ENCODE data around the gene SPDL1. TPM values are rescaled to one million over a fixed set of nuclear protein-coding genes. Genes with fewer than 3 reads are reported as not detected.

Gene SPDL1
- total and polyA plus RNA-seq, 4 experiments from 2014 or later = 1.3 to 12.2 (median 9.5) TPM

- peak within 1 kb of the TSS; percentile 93 to 97 (median 94) for H3K27ac Mint-ChIP-seq
- H3K9me3 ChIP-seq (ENCODE audit: control insufficient read depth in 1 of 2, low read length in 2 of 2) = no peaks in the 10 kb centered on the region
- H3K36me3 Mint-ChIP-seq = peaks cover 41 to 44% of the 10 kb centered on the region in 2 donors
- intact Hi-C loops (cut with micrococcal nuclease) = loop anchor here (1.0 kb wide), 2 partner anchors 12 to 54 kb away; partner anchors contain the start of gene SPDL1
- ChIA-PET CTCF (ENCODE audit: partially characterized antibody) (interaction anchor here (0.6 to 1.7 kb wide), 4 partner anchors 11 to 216 kb away, joined by 4 to 5 read pairs (median 4); partner anchors contain the start of gene SPDL1), POLR2A (ENCODE audit: partially characterized antibody) (interaction anchor here (0.6 to 3.3 kb wide), 11 partner anchors 11 to 642 kb away, joined by 3 to 21 read pairs (median 5); partner anchors contain the start of gene SPDL1)
- H3K9me3 Mint-ChIP-seq = peaks cover 0 to 9% (median 2%) of the 10 kb centered on the region in 8 donors
- H3K27me3 Mint-ChIP-seq = no peaks in the 10 kb centered on the region
- H3K4me3 ChIP-seq (ENCODE audit: low read length in 2 of 2) = peak within 1 kb of the TSS; percentile 71 to 80
- no peaks in the 10 kb centered on the region for H3K36me3 ChIP-seq (ENCODE audit: insufficient read depth, low read length)
- H3K4me1 ChIP-seq (ENCODE audit: insufficient read depth, low read length) = peaks cover 50% of the 10 kb centered on the region
- peak; percentile 61 to 82 (median 66) for DNase-seq
- H3K27ac ChIP-seq (ENCODE audit: low read depth, low read length) = peak within 1 kb of the TSS; percentile 82
- H3K4me1 Mint-ChIP-seq = peaks cover 37 to 55% (median 45%) of the 10 kb centered on the region in 4 donors
- H3K4me3 Mint-ChIP-seq = peak within 1 kb of the TSS; percentile 91 to 96 (median 94)
- H3K27me3 ChIP-seq (ENCODE audit: insufficient read depth, low read length) = no peaks in the 10 kb centered on the region
Observed at GRCh38 chr5:169637085-169637548, 53.5 kb downstream of the SPDL1 start, which contains the start of gene DOCK2. Gene DOCK2 (plus strand): TSS chr5:169637275. CDS start chr5:169637327, 52 bp downstream.

GRCh38 chr5:169637549-169638121 lies 54.1 kb downstream of the SPDL1 start:
- Mint-ChIP-seq H3K4me3 (peak overlapping the region; percentile 84 to 96 (median 92)), H3K27ac (peak overlapping the region; percentile 92 to 97 (median 94)), H3K4me1 (peaks cover 40 to 60% (median 49%) of the 10 kb centered on the region in 4 donors), H3K36me3 (peaks cover 42 to 46% of the 10 kb centered on the region in 2 donors), H3K27me3 (no peaks in the 10 kb centered on the region), H3K9me3 (peaks cover 0 to 9% (median 2%) of the 10 kb centered on the region in 8 donors)
- Histone ChIP-seq H3K4me1 (ENCODE audit: insufficient read depth, low read length) (peaks cover 55% of the 10 kb centered on the region), H3K27ac (ENCODE audit: low read depth, low read length) (peak overlapping the region; percentile 82), H3K9me3 (ENCODE audit: control insufficient read depth in 1 of 2, low read length in 2 of 2) (no peaks in the 10 kb centered on the region), H3K36me3 (ENCODE audit: insufficient read depth, low read length) (no peaks in the 10 kb centered on the region), H3K4me3 (ENCODE audit: low read length in 2 of 2) (peak overlapping the region; percentile 71 to 80), H3K27me3 (ENCODE audit: insufficient read depth, low read length) (no peaks in the 10 kb centered on the region)
- DNase-seq = peak; percentile 69 to 85 (median 76)
- ChIA-PET CTCF (ENCODE audit: partially characterized antibody) (interaction anchor here (0.6 to 1.7 kb wide), 4 partner anchors 11 to 216 kb away, joined by 4 to 5 read pairs (median 4); partner anchors contain the start of gene SPDL1), POLR2A (ENCODE audit: partially characterized antibody) (interaction anchor here (0.8 to 3.3 kb wide), 10 partner anchors 10 to 624 kb away, joined by 3 to 21 read pairs (median 6); partner anchors contain the start of gene SPDL1)
- intact Hi-C loops (cut with micrococcal nuclease) = loop anchor here (1.0 to 2.0 kb wide), 3 partner anchors 12 to 1059 kb away; partner anchors contain the start of genes PANK3 and SPDL1

- Histone ChIP-seq H3K9me3 (ENCODE audit: control insufficient read depth in 1 of 2, low read length in 2 of 2) (no peaks in the 10 kb centered on the region), H3K4me1 (ENCODE audit: insufficient read depth, low read length) (peaks cover 74% of the 10 kb centered on the region), H3K36me3 (ENCODE audit: insufficient read depth, low read length) (peaks cover under 1% of the 10 kb centered on the region), H3K27ac (ENCODE audit: low read depth, low read length) (no peak overlapping the region), H3K4me3 (ENCODE audit: low read length in 2 of 2) (no peak overlapping the region), H3K27me3 (ENCODE audit: insufficient read depth, low read length) (no peaks in the 10 kb centered on the region)
- no peak for DNase-seq
- Mint-ChIP-seq H3K27me3 (no peaks in the 10 kb centered on the region), H3K9me3 (peaks cover 0 to 4% (median 0%) of the 10 kb centered on the region in 8 donors), H3K36me3 (peaks cover 53 to 64% of the 10 kb centered on the region in 2 donors), H3K4me1 (peaks cover 64 to 89% (median 78%) of the 10 kb centered on the region in 4 donors), H3K4me3 (peak overlapping the region in 3 of 8 donors; percentile 22 to 44 (median 28)), H3K27ac (peak overlapping the region in 3 of 7 donors; percentile 37 to 94 (median 43))
- intact Hi-C loops (cut with micrococcal nuclease) = no loop called here
- POLR2A ChIA-PET (ENCODE audit: partially characterized antibody) = no interaction called here
- CTCF ChIA-PET (ENCODE audit: partially characterized antibody) = no interaction called here
Observed at GRCh38 chr5:169641253-169641652, 57.7 kb downstream of the SPDL1 start.

GRCh38 chr5:169646856-169647255 lies 63.3 kb downstream of the SPDL1 start:
- Histone ChIP-seq H3K36me3 (ENCODE audit: insufficient read depth, low read length) (peaks cover 4% of the 10 kb centered on the region), H3K27me3 (ENCODE audit: insufficient read depth, low read length) (no peaks in the 10 kb centered on the region), H3K4me1 (ENCODE audit: insufficient read depth, low read length) (peaks cover 84% of the 10 kb centered on the region), H3K27ac (ENCODE audit: low read depth, low read length) (no peak overlapping the region), H3K9me3 (ENCODE audit: control insufficient read depth in 1 of 2, low read length in 2 of 2) (no peaks in the 10 kb centered on the region), H3K4me3 (ENCODE audit: low read length in 2 of 2) (no peak overlapping the region)
- H3K9me3 Mint-ChIP-seq = no peaks in the 10 kb centered on the region
- peaks cover 84 to 97% (median 90%) of the 10 kb centered on the region in 4 donors for H3K4me1 Mint-ChIP-seq
- CTCF ChIA-PET (ENCODE audit: partially characterized antibody) = no interaction called here
- H3K27me3 Mint-ChIP-seq = no peaks in the 10 kb centered on the region
- peak overlapping the region in 6 of 7 donors; percentile 31 to 93 (median 42) for H3K27ac Mint-ChIP-seq
- peaks cover 15 to 44% of the 10 kb centered on the region in 2 donors for H3K36me3 Mint-ChIP-seq
- intact Hi-C loops (cut with micrococcal nuclease) = no loop called here
- POLR2A ChIA-PET (ENCODE audit: partially characterized antibody) = interaction anchor here (3.8 kb wide), 1 partner anchor 9 kb away, joined by 21 read pairs; the partner anchor contains the start of gene DOCK2
- peak overlapping the region in 5 of 8 donors; percentile 18 to 81 (median 68) for H3K4me3 Mint-ChIP-seq
- DNase-seq = no peak

GRCh38 chr5:169647566-169647965 lies 64.0 kb downstream of the SPDL1 start:
- Mint-ChIP-seq H3K4me1 (peaks cover 86 to 97% (median 91%) of the 10 kb centered on the region in 4 donors), H3K27ac (peak overlapping the region; percentile 36 to 98 (median 73)), H3K36me3 (peaks cover 12 to 43% of the 10 kb centered on the region in 2 donors), H3K4me3 (peak overlapping the region in 7 of 8 donors; percentile 18 to 81 (median 57)), H3K27me3 (no peaks in the 10 kb centered on the region), H3K9me3 (no peaks in the 10 kb centered on the region)
- intact Hi-C loops (cut with micrococcal nuclease) = no loop called here
- Histone ChIP-seq H3K27me3 (ENCODE audit: insufficient read depth, low read length) (no peaks in the 10 kb centered on the region), H3K36me3 (ENCODE audit: insufficient read depth, low read length) (peaks cover 4% of the 10 kb centered on the region), H3K27ac (ENCODE audit: low read depth, low read length) (no peak overlapping the region), H3K9me3 (ENCODE audit: control insufficient read depth in 1 of 2, low read length in 2 of 2) (no peaks in the 10 kb centered on the region), H3K4me1 (ENCODE audit: insufficient read depth, low read length) (peaks cover 84% of the 10 kb centered on the region), H3K4me3 (ENCODE audit: low read length in 2 of 2) (no peak overlapping the region)
- POLR2A ChIA-PET (ENCODE audit: partially characterized antibody) = interaction anchor here (3.8 kb wide), 1 partner anchor 10 kb away, joined by 21 read pairs; the partner anchor contains the start of gene DOCK2
- no peak for DNase-seq
- CTCF ChIA-PET (ENCODE audit: partially characterized antibody) = interaction anchor here (1.2 kb wide), 1 partner anchor 10 kb away, joined by 4 read pairs; the partner anchor contains the start of gene DOCK2

GRCh38 chr5:169648725-169649310 lies 65.2 kb downstream of the SPDL1 start:
- no peak for DNase-seq
- Mint-ChIP-seq H3K4me3 (peak overlapping the region in 7 of 8 donors; percentile 43 to 85 (median 68)), H3K27me3 (no peaks in the 10 kb centered on the region), H3K9me3 (no peaks in the 10 kb centered on the region), H3K36me3 (peaks cover 5 to 42% of the 10 kb centered on the region in 2 donors), H3K27ac (peak overlapping the region; percentile 48 to 98 (median 92)), H3K4me1 (peaks cover 84 to 100% (median 93%) of the 10 kb centered on the region in 4 donors)
- ChIA-PET POLR2A (ENCODE audit: partially characterized antibody) (interaction anchor here (1.2 to 3.8 kb wide), 3 partner anchors 9 to 65 kb away, joined by 3 to 21 read pairs (median 5); partner anchors contain the start of genes DOCK2 and SPDL1), CTCF (ENCODE audit: partially characterized antibody) (interaction anchor here (1.1 to 1.2 kb wide), 3 partner anchors 11 to 39 kb away, joined by 3 to 4 read pairs (median 4); partner anchors contain the start of gene DOCK2)
- H3K4me3 ChIP-seq (ENCODE audit: low read length in 2 of 2) = no peak overlapping the region
- H3K27me3 ChIP-seq (ENCODE audit: insufficient read depth, low read length) = no peaks in the 10 kb centered on the region
- H3K27ac ChIP-seq (ENCODE audit: low read depth, low read length) = peak overlapping the region; percentile 16
- H3K4me1 ChIP-seq (ENCODE audit: insufficient read depth, low read length) = peaks cover 86% of the 10 kb centered on the region
- H3K9me3 ChIP-seq (ENCODE audit: control insufficient read depth in 1 of 2, low read length in 2 of 2) = no peaks in the 10 kb centered on the region
- intact Hi-C loops (cut with micrococcal nuclease) = loop anchor here (1.0 kb wide), 1 partner anchor 12 kb away; the partner anchor contains the start of gene DOCK2
- H3K36me3 ChIP-seq (ENCODE audit: insufficient read depth, low read length) = peaks cover 5% of the 10 kb centered on the region

Data from CD4-positive, alpha-beta memory T cell (primary cell).